ENCODE data around the gene RARB.

GRCh38 chr3:25610779-25611178 is 182.7 kb downstream of the RARB start:
- TF ChIP-seq OSR1 (CRISPR knock-in tag; IDR thresholded peaks at IDR 0.05) (no peak), GLIS3 (CRISPR knock-in tag; IDR thresholded peaks at IDR 0.05) (no peak), ZFP3 (CRISPR knock-in tag; IDR thresholded peaks at IDR 0.05) (no peak), ARNTL (CRISPR knock-in tag; IDR thresholded peaks at IDR 0.05; ENCODE audit: borderline replicate concordance, low read depth) (no peak), RARB (CRISPR knock-in tag; IDR thresholded peaks at IDR 0.05) (no peak)

Measured in SK-N-SH treated with all-trans-retinoic acid at 6 μM for 48 hours (cell line).